Endothelial cell of umbilical vein (primary cell): Measurements from ENCODE around the gene RIMBP2. TPM values are rescaled to one million over a fixed set of nuclear protein-coding genes. Genes with fewer than 3 reads are reported as not detected.
"Not testable (repeated sequence)": the region's sequence is repeated elsewhere in the genome, so short reads cannot be mapped to it uniquely, and the experiment has no call there.

ENCODE experiments used
- BruUV-seq: library from RNA; stranded (reverse); fragments of 400-500 nt; replicated peaks from 2 replicates; lab custom pipeline; 2021; lab: Mats Ljungman, UMichigan
- CTCF ChIA-PET: fragments of 300-600, 350-600 bp; sonication (Branson Sonifier 250); formaldehyde crosslinking; loops from one replicate; lab custom pipeline; 2021; ENCODE audit warnings: antibody characterized with exemption, inconsistent platforms; lab: Charles Lee
- POLR2A ChIA-PET: fragments of 300-600, 350-600 bp; sonication (Branson Sonifier 250); formaldehyde crosslinking; loops from one replicate; lab custom pipeline; 2021; ENCODE audit warnings: antibody characterized with exemption, inconsistent platforms; lab: Charles Lee
- DNase-seq: peaks from one replicate; pipeline ENCODE4 v3.0.0-alpha.2; 2011; ENCODE audit warnings: low read depth, low spot score
- FAIRE-seq: peaks from 2 replicates; lab custom pipeline; 2011; peaks lifted over from hg19 to GRCh38; lab: Jason Lieb, UNC
- H2AFZ ChIP-seq: 2 replicates; pipeline ENCODE4 v1.6.0; 2012; ENCODE audit warnings: low read depth, low read length, control low read depth, inconsistent platforms
- H3K27ac ChIP-seq: 2 replicates; pipeline ENCODE4 v1.5.1; 2011; ENCODE audit warnings: low read depth, mild to moderate bottlenecking, control low read depth, low read length, moderate library complexity; ENCODE audit not compliant: insufficient read depth
- H3K27me3 ChIP-seq, 2 experiments: 2 replicates each; pipeline versions ENCODE4 v1.6.0 to v1.6.1; 2011; ENCODE audit warnings: low read length in 2 of 2, mixed read lengths in 1 of 2; ENCODE audit not compliant: control insufficient read depth in 2 of 2, insufficient read depth in 2 of 2
- H3K36me3 ChIP-seq, 2 experiments: 2 replicates in 1 of 2; 3 replicates in 1 of 2; pipeline ENCODE4 v1.5.1; 2011; ENCODE audit warnings: low read length in 2 of 2, mild to moderate bottlenecking in 1 of 2, moderate library complexity in 1 of 2; ENCODE audit not compliant: control insufficient read depth in 2 of 2, insufficient read depth in 2 of 2; ENCODE audit errors: extremely low read depth in 1 of 2
- H3K4me1 ChIP-seq: 3 replicates; pipeline ENCODE4 v1.5.1; 2011; ENCODE audit warnings: mild to moderate bottlenecking, low read length; ENCODE audit not compliant: control insufficient read depth, insufficient read depth; ENCODE audit errors: extremely low read depth
- H3K4me2 ChIP-seq: 2 replicates; pipeline ENCODE4 v1.6.1; 2011; ENCODE audit warnings: low read length, control low read depth, mixed read lengths; ENCODE audit not compliant: insufficient read depth
- H3K4me3 ChIP-seq, 3 experiments: fragments of 200-600 bp in 1 of 3; sonication (generic), shearing (Covaris generic) in 1 of 3; replicated peaks in 1 of 3; 2 replicates each; pipeline ENCODE4 v1.5.1; 2011 to 2016; ENCODE audit warnings: control low read depth in 3 of 3, low read length in 3 of 3, mild to moderate bottlenecking in 2 of 3, inconsistent platforms in 1 of 3, low read depth in 1 of 3, moderate library complexity in 1 of 3; ENCODE audit not compliant: insufficient read depth in 1 of 3
- H3K79me2 ChIP-seq: 2 replicates; pipeline ENCODE4 v1.6.0; 2012; ENCODE audit warnings: low read length, inconsistent platforms; ENCODE audit not compliant: control insufficient read depth, insufficient read depth
- H3K9ac ChIP-seq: replicated peaks from 2 replicates; pipeline ENCODE3; 2011; ENCODE audit warnings: low read length, control low read depth; ENCODE audit not compliant: insufficient read depth; ENCODE audit errors: extremely low read depth
- H3K9me1 ChIP-seq: replicated peaks from 3 replicates; pipeline ENCODE4 v1.6.0; 2011; ENCODE audit warnings: mild to moderate bottlenecking, low read length; ENCODE audit not compliant: control insufficient read depth, insufficient read depth; ENCODE audit errors: extremely low read depth
- H3K9me3 ChIP-seq: replicated peaks from 2 replicates; pipeline ENCODE4 v1.5.1; 2012; ENCODE audit warnings: low read length, inconsistent platforms; ENCODE audit not compliant: control insufficient read depth, insufficient read depth
- H4K20me1 ChIP-seq: replicated peaks from 2 replicates; pipeline ENCODE3; 2011; ENCODE audit warnings: mild to moderate bottlenecking, low read length; ENCODE audit not compliant: control insufficient read depth, insufficient read depth; ENCODE audit errors: extremely low read depth
- EZH2 ChIP-seq: IDR thresholded peaks from 2 replicates; pipeline ENCODE4 v1.6.1; 2012; ENCODE audit warnings: borderline replicate concordance, low read depth, mild to moderate bottlenecking, moderate library complexity, low read length, inconsistent platforms; ENCODE audit not compliant: severe bottlenecking
- FOS ChIP-seq: IDR thresholded peaks from 2 replicates; pipeline ENCODE4 v1.6.1; 2011; ENCODE audit warnings: mild to moderate bottlenecking, low read length, moderate library complexity, borderline replicate concordance; ENCODE audit not compliant: insufficient read depth
- GATA2 ChIP-seq: IDR thresholded peaks from 2 replicates; pipeline ENCODE4 v1.7.0; 2011; ENCODE audit warnings: low read depth, mild to moderate bottlenecking, moderate library complexity, mixed read lengths, low read length; ENCODE audit not compliant: insufficient read length, insufficient read depth
- JUN ChIP-seq: IDR thresholded peaks from 2 replicates; pipeline ENCODE4 v1.6.1; 2011; ENCODE audit warnings: borderline replicate concordance, low read depth; ENCODE audit not compliant: insufficient read length, insufficient read depth
- MYC ChIP-seq: IDR thresholded peaks from one replicate; pipeline ENCODE4 v1.6.1; 2011; ENCODE audit warnings: mild to moderate bottlenecking, low read depth, low read length
- POLR2A ChIP-seq: IDR thresholded peaks from 2 replicates; pipeline ENCODE4 v1.6.1; 2012; ENCODE audit warnings: low read depth, mild to moderate bottlenecking, control low read depth, low read length
- POLR2AphosphoS5 ChIP-seq: IDR thresholded peaks from 2 replicates; pipeline ENCODE4 v1.6.1; 2012; ENCODE audit warnings: low read depth, mild to moderate bottlenecking, control low read depth, low read length, moderate library complexity; ENCODE audit not compliant: insufficient read depth
- dilution Hi-C: fragments of 300-500 bp; cut with MboI; formaldehyde crosslinking; loops from one replicate; pipeline ENCODE4 v1.15.0; 2019; ENCODE audit warnings: low sequenced_read_pairs; ENCODE audit not compliant: extremely low pct_ligation_motif_present
- intact Hi-C: fragments of 100-400 bp; cut with micrococcal nuclease; formaldehyde crosslinking; loops from one replicate; pipeline ENCODE4 v1.10.0; 2022
- polyA plus RNA-seq, 4 experiments: library from polyadenylated mRNA; depleted of rRNA in 3 of 4; stranded (reverse) in 3 of 4; unstranded in 1 of 4; fragments of >200 nt; gene quantifications; 2 replicates each; pipeline versions ENCODE4 v1.2.1 to v1.2.3, GENCODE V29; 2011 to 2012; ENCODE audit warnings: missing spikeins in 1 of 4
- total RNA-seq: library from RNA; stranded (reverse); gene quantifications from 2 replicates; pipeline ENCODE4 v1.2.3, GENCODE V29; 2021
- TF ChIP-seq, protein P1 (sequence below), 2 donors: IDR thresholded peaks; 1 replicate in 1 of 2; 2 replicates in 1 of 2; pipeline ENCODE4 v1.5.1; 2011; ENCODE audit warnings: low read length in 2 of 2, mild to moderate bottlenecking in 2 of 2, moderate library complexity in 2 of 2, control low read depth in 1 of 2, inconsistent platforms in 1 of 2, low read depth in 1 of 2; ENCODE audit not compliant: insufficient read depth in 1 of 2; ENCODE audit errors: extremely low read depth in 1 of 2
- TF ChIP-seq, protein P2 (sequence below): IDR thresholded peaks from 2 replicates; pipeline ENCODE4 v1.6.1; 2011; ENCODE audit not compliant: insufficient read depth, insufficient read length

Gene RIMBP2
- total and polyA plus RNA-seq, 2 donors (not counting 3 experiments of a cell fraction or from before 2014, with no cell fraction given) = 0.04 TPM; not detected in 1

DNA sequence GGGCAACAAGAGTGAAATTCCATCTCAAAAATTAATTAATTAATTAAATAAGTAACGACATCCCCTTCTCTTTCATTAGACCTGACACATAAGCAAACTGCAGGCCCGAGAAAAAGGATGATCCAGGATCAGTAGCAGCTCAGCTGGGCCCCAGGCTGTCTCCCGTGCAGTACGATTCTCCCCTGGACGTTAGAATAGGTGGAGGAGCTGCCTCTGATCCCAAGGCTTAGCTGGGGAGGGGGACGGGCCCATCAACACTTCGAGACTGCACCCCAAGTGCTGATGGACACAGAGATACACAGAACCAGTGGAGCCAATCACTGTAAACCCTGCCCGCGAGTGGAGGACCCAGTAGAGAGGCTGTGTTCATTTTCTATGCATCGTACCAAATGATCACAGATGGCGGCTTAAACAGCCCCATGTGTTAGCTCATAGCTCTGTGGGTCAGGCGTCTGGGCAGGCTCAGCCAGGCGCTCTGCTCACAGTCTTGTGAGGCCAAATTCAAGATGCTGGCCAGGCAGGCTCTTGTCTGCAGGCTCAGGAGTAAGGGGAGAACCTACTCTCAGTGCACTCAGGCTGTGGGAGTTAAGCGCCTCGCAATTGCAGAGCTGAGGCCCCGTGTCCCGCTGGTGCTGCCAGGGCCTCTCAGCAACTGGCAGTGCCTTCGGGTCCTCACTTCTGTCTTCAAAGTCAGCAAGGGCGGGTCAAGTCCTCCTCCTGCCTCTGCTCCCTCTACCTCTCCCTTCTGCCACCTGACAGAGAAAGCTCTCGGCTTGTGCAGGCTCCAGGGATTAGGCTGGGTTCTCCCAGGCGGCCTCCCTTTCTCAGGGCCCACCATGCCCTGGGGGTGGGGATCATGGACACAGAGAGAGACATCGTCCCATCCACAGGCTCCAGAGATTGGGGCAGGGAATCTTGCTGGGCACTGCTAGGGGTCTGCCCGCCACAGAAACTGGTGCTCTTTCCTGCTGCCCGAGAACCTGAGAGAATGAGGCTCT, 26.4 kb downstream of the RIMBP2 start:
- no peak for TF ChIP-seq JUN
- TF ChIP-seq FOS = no peak
- no peak for TF ChIP-seq POLR2A
- no peak for TF ChIP-seq MYC
- TF ChIP-seq, protein P1, sequence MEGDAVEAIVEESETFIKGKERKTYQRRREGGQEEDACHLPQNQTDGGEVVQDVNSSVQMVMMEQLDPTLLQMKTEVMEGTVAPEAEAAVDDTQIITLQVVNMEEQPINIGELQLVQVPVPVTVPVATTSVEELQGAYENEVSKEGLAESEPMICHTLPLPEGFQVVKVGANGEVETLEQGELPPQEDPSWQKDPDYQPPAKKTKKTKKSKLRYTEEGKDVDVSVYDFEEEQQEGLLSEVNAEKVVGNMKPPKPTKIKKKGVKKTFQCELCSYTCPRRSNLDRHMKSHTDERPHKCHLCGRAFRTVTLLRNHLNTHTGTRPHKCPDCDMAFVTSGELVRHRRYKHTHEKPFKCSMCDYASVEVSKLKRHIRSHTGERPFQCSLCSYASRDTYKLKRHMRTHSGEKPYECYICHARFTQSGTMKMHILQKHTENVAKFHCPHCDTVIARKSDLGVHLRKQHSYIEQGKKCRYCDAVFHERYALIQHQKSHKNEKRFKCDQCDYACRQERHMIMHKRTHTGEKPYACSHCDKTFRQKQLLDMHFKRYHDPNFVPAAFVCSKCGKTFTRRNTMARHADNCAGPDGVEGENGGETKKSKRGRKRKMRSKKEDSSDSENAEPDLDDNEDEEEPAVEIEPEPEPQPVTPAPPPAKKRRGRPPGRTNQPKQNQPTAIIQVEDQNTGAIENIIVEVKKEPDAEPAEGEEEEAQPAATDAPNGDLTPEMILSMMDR (IDR thresholded peaks at IDR 0.05; ENCODE audit: extremely low read depth in 1 of 2, insufficient read depth in 1 of 2, low read depth in 1 of 2, low read length in 2 of 2) = no peak
- TF ChIP-seq POLR2AphosphoS5 = no peak
- no peak for TF ChIP-seq EZH2
- TF ChIP-seq, protein P2, sequence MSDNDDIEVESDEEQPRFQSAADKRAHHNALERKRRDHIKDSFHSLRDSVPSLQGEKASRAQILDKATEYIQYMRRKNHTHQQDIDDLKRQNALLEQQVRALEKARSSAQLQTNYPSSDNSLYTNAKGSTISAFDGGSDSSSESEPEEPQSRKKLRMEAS = no peak
- TF ChIP-seq GATA2 = no peak
- dilution Hi-C loops (no loop called here), intact Hi-C loops (no loop called here)
- ChIA-PET CTCF (no interaction called here), POLR2A (no interaction called here)
- no TSS peak for BruUV-seq
- Histone ChIP-seq H3K9ac (no peak overlapping the region), H4K20me1 (no peaks in the 10 kb centered on the region), H3K27ac (no peak overlapping the region), H3K4me2 (no peak overlapping the region), H3K36me3 (no peaks in the 10 kb centered on the region), H3K79me2 (no peaks in the 10 kb centered on the region), H2AFZ (no peak overlapping the region), H3K27me3 (no peaks in the 10 kb centered on the region), H3K4me1 (no peaks in the 10 kb centered on the region), H3K4me3 (no peak overlapping the region), H3K9me3 (peaks cover 2% of the 10 kb centered on the region), H3K9me1 (no peaks in the 10 kb centered on the region)
- FAIRE-seq (no peak), DNase-seq (no peak)

DNA sequence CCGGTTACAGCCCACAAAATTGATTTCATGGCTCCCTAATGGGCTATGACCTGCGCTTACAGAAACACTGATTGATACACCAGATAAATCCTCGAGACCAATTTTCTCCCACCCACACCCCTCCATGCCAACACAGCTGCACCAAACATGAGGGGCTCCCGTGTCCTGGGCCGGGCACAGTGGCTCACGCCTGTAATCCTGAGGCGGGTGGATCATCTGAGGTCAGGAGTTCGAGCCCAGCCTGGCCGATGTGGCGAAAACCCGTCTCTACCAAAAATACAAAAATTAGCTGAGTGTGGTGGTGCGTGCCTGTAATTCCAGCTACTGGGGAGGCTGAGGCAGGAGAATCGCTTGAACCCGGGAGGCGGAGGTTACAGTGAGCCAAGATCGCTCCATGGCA, 27.1 kb downstream of the RIMBP2 start:
- H3K4me2 ChIP-seq, intact Hi-C loops, H3K27ac ChIP-seq, dilution Hi-C loops, H3K36me3 ChIP-seq, H3K9me1 ChIP-seq, POLR2A ChIA-PET, FAIRE-seq, H2AFZ ChIP-seq, CTCF ChIA-PET, H3K79me2 ChIP-seq, BruUV-seq, H3K27me3 ChIP-seq, H3K4me1 ChIP-seq, H3K4me3 ChIP-seq, DNase-seq, H3K9ac ChIP-seq, H3K9me3 ChIP-seq, H4K20me1 ChIP-seq: not testable (repeated sequence)
